ENCODE measurements around the gene DAPK1.

The DAPK1 gene

DNA sequence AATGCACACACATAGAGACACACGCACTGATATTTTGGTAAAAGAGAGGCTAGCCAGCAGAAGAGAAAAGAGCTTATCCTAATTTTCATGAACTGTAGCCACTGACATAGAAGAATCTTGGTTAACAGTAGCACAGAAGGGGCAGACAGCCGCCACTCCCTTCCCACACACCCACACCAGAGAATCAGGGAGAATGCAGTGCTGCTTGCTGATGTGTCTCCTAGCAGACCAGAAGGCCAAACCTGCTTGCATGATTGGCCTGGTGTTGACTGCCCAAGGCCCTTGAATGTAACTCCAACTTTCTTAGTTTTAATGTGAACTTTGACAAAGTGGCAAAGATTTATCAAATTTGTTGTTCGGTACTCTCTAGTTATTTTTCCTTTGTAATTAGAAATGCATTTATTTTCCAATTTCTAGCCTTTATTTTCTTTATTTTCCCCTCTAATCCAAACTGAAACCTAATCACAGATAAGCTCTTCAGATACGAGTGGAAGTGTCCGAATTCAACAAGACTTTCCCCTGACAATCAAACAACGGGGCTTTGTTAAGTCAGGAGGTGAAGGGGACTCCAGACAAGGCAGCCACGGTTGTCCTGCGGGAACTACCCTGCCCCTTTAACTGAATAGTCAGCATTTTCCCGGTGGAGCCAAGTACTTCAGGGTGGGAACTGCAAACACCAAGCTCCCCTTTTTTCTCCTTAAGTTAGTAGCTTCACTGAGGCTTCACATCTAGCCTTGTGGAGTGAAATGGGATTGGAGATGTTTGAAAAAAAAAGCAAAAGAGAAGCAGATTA, 146.3 kb downstream of the DAPK1 start:
- Histone ChIP-seq H3K4me3 (ENCODE audit: low read depth in 1 of 2, low read length in 2 of 2) (no peak overlapping the region), H3K4me1 (ENCODE audit: control insufficient read depth in 1 of 2, insufficient read depth in 2 of 2, low read length in 2 of 2) (no peaks in the 10 kb centered on the region), H3K36me3 (ENCODE audit: control insufficient read depth in 1 of 2, insufficient read depth in 2 of 2, low read length in 2 of 2) (peaks cover 6 to 25% of the 10 kb centered on the region in 2 donors), H3K27me3 (ENCODE audit: control insufficient read depth in 1 of 2, insufficient read depth in 2 of 2, low read length in 2 of 2) (no peaks in the 10 kb centered on the region), H3K9ac (ENCODE audit: low read depth in 1 of 2, low read length in 2 of 2) (no peak overlapping the region), H3K27ac (ENCODE audit: low read depth, low read length) (no peak overlapping the region), H3K9me3 (ENCODE audit: control insufficient read depth in 1 of 2, low read length in 2 of 2) (no peaks in the 10 kb centered on the region)

DNA sequence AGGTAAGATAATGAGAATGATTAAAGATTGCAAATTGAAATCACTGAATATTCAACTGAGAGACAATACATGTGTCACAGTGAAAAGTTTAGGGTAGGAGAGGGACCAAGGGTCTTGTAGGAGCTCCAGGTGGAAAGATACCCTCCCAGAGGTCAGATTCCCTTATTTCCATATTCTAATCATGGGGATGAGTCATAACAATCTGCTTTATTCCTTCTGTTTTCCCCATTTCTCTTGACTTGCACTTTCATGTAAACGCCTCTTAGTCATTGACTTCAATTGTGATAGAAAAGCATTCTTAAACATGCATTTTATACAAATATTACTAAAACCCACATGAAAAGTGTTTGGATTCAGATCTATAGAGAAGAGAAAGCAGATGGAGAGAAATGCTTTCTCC, 147.0 kb downstream of the DAPK1 start:
- Histone ChIP-seq H3K27me3 (ENCODE audit: control insufficient read depth in 1 of 2, insufficient read depth in 2 of 2, low read length in 2 of 2) (no peaks in the 10 kb centered on the region), H3K36me3 (ENCODE audit: control insufficient read depth in 1 of 2, insufficient read depth in 2 of 2, low read length in 2 of 2) (peaks cover 9 to 26% of the 10 kb centered on the region in 2 donors), H3K9ac (ENCODE audit: low read depth in 1 of 2, low read length in 2 of 2) (no peak overlapping the region), H3K4me3 (ENCODE audit: low read depth in 1 of 2, low read length in 2 of 2) (no peak overlapping the region), H3K4me1 (ENCODE audit: control insufficient read depth in 1 of 2, insufficient read depth in 2 of 2, low read length in 2 of 2) (no peaks in the 10 kb centered on the region), H3K9me3 (ENCODE audit: control insufficient read depth in 1 of 2, low read length in 2 of 2) (no peaks in the 10 kb centered on the region), H3K27ac (ENCODE audit: low read depth, low read length) (no peak overlapping the region)

DNA sequence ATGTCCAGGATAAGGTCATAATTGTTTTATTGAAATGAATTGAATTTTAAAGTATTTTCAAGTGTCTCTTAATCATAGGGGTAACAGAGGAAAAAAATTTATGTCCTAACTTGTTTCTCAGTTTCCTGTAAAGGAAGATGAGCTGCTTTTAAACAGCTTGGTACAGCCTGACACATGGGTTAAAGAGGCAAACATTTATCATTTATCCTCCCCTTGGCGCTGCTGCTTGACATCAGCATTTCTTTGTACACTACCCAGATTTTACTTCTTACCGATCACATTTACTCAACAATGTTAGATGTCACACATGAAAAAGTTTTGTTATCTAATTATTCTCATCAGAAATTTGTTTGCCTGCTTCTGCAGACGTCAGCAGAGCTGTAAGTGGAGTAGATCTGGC, 148.9 kb downstream of the DAPK1 start:
- H3K4me1 ChIP-seq (ENCODE audit: control insufficient read depth in 1 of 2, insufficient read depth in 2 of 2, low read length in 2 of 2) = no peaks in the 10 kb centered on the region
- no peaks in the 10 kb centered on the region for H3K9me3 ChIP-seq (ENCODE audit: control insufficient read depth in 1 of 2, low read length in 2 of 2)
- no peak overlapping the region for H3K9ac ChIP-seq (ENCODE audit: low read depth in 1 of 2, low read length in 2 of 2)
- peaks cover 4 to 22% of the 10 kb centered on the region in 2 donors for H3K36me3 ChIP-seq (ENCODE audit: control insufficient read depth in 1 of 2, insufficient read depth in 2 of 2, low read length in 2 of 2)
- no peaks in the 10 kb centered on the region for H3K27me3 ChIP-seq (ENCODE audit: control insufficient read depth in 1 of 2, insufficient read depth in 2 of 2, low read length in 2 of 2)
- no peak overlapping the region for H3K27ac ChIP-seq (ENCODE audit: low read depth, low read length)
- H3K4me3 ChIP-seq (ENCODE audit: low read depth in 1 of 2, low read length in 2 of 2) = no peak overlapping the region

DNA sequence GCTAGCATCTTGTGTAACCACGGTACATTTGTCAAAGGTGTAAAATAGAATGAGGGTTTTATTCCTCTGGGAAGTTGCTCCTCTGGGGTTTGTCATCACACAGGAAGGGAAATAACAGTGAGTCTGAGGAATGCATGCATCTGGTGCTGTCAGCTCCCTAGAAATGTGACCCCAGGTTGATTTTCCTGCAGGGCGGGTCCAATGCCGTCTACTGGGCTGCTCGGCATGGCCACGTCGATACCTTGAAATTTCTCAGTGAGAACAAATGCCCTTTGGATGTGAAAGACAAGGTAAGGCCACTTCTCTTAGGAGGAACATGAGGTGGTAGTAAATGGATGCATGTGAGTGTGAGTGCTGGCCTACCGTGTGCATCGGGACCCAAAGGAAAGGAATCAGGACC, 149.4 kb downstream of the DAPK1 start:
- Histone ChIP-seq H3K27me3 (ENCODE audit: control insufficient read depth in 1 of 2, insufficient read depth in 2 of 2, low read length in 2 of 2) (no peaks in the 10 kb centered on the region), H3K9me3 (ENCODE audit: control insufficient read depth in 1 of 2, low read length in 2 of 2) (no peaks in the 10 kb centered on the region), H3K36me3 (ENCODE audit: control insufficient read depth in 1 of 2, insufficient read depth in 2 of 2, low read length in 2 of 2) (peaks cover 4 to 22% of the 10 kb centered on the region in 2 donors), H3K27ac (ENCODE audit: low read depth, low read length) (no peak overlapping the region), H3K4me1 (ENCODE audit: control insufficient read depth in 1 of 2, insufficient read depth in 2 of 2, low read length in 2 of 2) (no peaks in the 10 kb centered on the region), H3K9ac (ENCODE audit: low read depth in 1 of 2, low read length in 2 of 2) (no peak overlapping the region), H3K4me3 (ENCODE audit: low read depth in 1 of 2, low read length in 2 of 2) (no peak overlapping the region)

DNA sequence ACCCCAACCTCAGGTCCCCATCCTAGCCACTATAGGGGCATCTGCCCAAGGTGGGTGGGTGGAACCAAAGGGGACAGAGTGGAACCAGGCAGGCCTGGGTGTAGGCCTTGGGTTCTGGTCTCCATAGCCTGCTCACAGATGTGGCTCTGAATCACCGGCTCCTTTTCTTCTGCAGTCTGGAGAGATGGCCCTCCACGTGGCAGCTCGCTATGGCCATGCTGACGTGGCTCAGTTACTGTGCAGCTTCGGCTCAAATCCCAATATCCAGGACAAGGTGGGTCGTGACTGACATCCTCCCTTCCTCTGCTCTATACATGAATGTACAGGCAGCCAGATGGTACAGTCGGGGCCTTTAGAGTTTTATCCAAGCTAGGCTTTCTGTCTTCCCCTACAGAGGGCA, 150.9 kb downstream of the DAPK1 start:
- Histone ChIP-seq H3K27me3 (ENCODE audit: control insufficient read depth in 1 of 2, insufficient read depth in 2 of 2, low read length in 2 of 2) (no peaks in the 10 kb centered on the region), H3K36me3 (ENCODE audit: control insufficient read depth in 1 of 2, insufficient read depth in 2 of 2, low read length in 2 of 2) (peaks cover 4 to 22% of the 10 kb centered on the region in 2 donors), H3K4me3 (ENCODE audit: low read depth in 1 of 2, low read length in 2 of 2) (no peak overlapping the region), H3K4me1 (ENCODE audit: control insufficient read depth in 1 of 2, insufficient read depth in 2 of 2, low read length in 2 of 2) (no peaks in the 10 kb centered on the region), H3K27ac (ENCODE audit: low read depth, low read length) (no peak overlapping the region), H3K9me3 (ENCODE audit: control insufficient read depth in 1 of 2, low read length in 2 of 2) (no peaks in the 10 kb centered on the region), H3K9ac (ENCODE audit: low read depth in 1 of 2, low read length in 2 of 2) (no peak overlapping the region)

DNA sequence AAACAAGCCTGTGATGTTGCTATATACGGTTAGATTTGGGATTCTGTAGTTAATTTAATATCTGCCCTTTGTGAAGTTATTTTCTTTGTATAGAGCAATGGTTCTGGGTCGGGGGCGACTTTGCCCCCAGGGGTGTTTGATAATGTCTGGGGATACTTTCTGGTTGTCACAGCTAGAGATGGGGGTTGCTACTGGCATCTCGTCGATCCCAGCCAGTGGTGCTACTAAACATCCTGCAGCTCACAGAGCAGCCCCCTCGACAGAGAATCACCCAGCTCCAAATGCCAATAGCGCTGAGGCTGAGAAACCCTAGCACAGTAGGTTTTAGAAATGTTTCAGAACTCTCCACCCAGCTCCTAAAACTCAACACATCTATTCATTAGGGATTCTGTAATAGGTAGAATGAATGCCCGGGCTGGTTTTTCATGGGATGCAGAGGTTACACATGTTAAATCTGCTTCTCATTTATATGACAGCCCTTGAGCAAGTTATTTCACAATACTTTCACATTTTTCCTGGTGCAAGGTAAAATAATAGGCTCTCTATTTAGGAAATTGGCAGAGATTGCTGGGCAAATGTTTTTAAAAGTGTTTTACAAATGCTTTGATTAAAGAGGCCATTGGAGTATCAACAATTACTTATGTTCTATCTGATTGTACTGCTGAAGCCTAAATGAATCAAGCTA, 153.1 kb downstream of the DAPK1 start:
- H3K27ac ChIP-seq (ENCODE audit: low read depth, low read length) = no peak overlapping the region
- no peaks in the 10 kb centered on the region for H3K27me3 ChIP-seq (ENCODE audit: control insufficient read depth in 1 of 2, insufficient read depth in 2 of 2, low read length in 2 of 2)
- H3K4me1 ChIP-seq (ENCODE audit: control insufficient read depth in 1 of 2, insufficient read depth in 2 of 2, low read length in 2 of 2) = no peaks in the 10 kb centered on the region
- H3K9me3 ChIP-seq (ENCODE audit: control insufficient read depth in 1 of 2, low read length in 2 of 2) = no peaks in the 10 kb centered on the region
- peaks cover 11 to 31% of the 10 kb centered on the region in 2 donors for H3K36me3 ChIP-seq (ENCODE audit: control insufficient read depth in 1 of 2, insufficient read depth in 2 of 2, low read length in 2 of 2)
- H3K9ac ChIP-seq (ENCODE audit: low read depth in 1 of 2, low read length in 2 of 2) = no peak overlapping the region
- no peak overlapping the region for H3K4me3 ChIP-seq (ENCODE audit: low read depth in 1 of 2, low read length in 2 of 2)

DNA sequence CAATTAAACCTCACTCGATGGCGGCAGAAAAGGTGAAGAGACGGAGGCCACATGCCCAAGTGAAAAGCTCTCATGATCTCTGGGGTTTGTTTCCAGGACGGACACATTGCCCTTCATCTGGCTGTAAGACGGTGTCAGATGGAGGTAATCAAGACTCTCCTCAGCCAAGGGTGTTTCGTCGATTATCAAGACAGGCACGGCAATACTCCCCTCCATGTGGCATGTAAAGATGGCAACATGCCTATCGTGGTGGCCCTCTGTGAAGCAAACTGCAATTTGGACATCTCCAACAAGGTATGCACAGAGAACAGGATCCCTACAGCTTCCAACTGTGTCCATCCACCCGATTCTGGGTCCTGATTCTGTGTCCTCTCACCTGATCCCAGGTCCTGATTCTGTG, 153.8 kb downstream of the DAPK1 start:
- peaks cover 11 to 35% of the 10 kb centered on the region in 2 donors for H3K36me3 ChIP-seq (ENCODE audit: control insufficient read depth in 1 of 2, insufficient read depth in 2 of 2, low read length in 2 of 2)
- H3K27ac ChIP-seq (ENCODE audit: low read depth, low read length) = no peak overlapping the region

DNA sequence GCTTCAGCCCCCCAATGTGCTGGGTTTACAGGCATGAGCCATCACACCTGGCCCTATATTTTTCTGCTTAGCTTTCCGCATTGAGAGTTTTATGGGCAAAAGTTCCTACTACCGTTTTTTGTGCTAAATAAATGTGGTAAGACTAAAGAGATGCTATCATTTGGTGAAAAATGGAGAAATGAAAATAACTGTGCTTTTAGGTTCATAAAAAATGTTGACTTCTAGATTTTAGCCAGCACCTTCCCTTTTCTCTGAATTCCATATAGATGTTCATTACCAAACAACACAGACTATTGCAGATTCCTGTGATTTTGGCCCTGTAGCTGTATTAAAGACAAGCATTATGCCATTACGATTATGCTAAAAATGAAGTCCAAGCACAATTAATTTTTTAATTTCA, 156.3 kb downstream of the DAPK1 start:
- no peak overlapping the region for H3K9ac ChIP-seq (ENCODE audit: low read depth in 1 of 2, low read length in 2 of 2)
- H3K9me3 ChIP-seq (ENCODE audit: control insufficient read depth in 1 of 2, low read length in 2 of 2) = no peaks in the 10 kb centered on the region
- no peak overlapping the region for H3K4me3 ChIP-seq (ENCODE audit: low read depth in 1 of 2, low read length in 2 of 2)
- no peaks in the 10 kb centered on the region for H3K4me1 ChIP-seq (ENCODE audit: control insufficient read depth in 1 of 2, insufficient read depth in 2 of 2, low read length in 2 of 2)
- no peaks in the 10 kb centered on the region for H3K27me3 ChIP-seq (ENCODE audit: control insufficient read depth in 1 of 2, insufficient read depth in 2 of 2, low read length in 2 of 2)
- peaks cover 21 to 33% of the 10 kb centered on the region in 2 donors for H3K36me3 ChIP-seq (ENCODE audit: control insufficient read depth in 1 of 2, insufficient read depth in 2 of 2, low read length in 2 of 2)
- H3K27ac ChIP-seq (ENCODE audit: low read depth, low read length) = no peak overlapping the region

More for the DNA sequence above, 153.8 kb downstream of the DAPK1 start:
- Histone ChIP-seq H3K4me3 (ENCODE audit: low read depth in 1 of 2, low read length in 2 of 2) (no peak overlapping the region), H3K4me1 (ENCODE audit: control insufficient read depth in 1 of 2, insufficient read depth in 2 of 2, low read length in 2 of 2) (no peaks in the 10 kb centered on the region), H3K9ac (ENCODE audit: low read depth in 1 of 2, low read length in 2 of 2) (no peak overlapping the region), H3K9me3 (ENCODE audit: control insufficient read depth in 1 of 2, low read length in 2 of 2) (no peaks in the 10 kb centered on the region), H3K27me3 (ENCODE audit: control insufficient read depth in 1 of 2, insufficient read depth in 2 of 2, low read length in 2 of 2) (no peaks in the 10 kb centered on the region)

DNA sequence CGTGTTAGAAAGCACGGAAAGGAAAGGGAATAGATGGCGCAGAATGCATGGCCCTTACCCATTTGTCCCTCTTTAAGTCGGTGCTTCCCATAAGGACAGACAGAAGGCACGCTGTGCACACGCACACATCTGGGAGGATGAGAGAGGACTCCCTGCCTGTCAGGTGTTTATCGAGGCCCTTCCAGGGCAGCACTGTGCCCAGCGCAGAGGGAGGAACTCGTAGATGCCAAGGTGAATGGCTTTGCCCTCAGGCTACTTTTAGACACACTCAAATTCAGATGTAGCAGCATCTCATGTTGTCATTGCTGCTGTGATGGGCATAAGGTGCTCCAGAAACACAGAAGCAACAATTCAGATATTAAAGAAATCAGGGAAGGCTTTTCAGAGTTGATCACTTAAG, 158.1 kb downstream of the DAPK1 start:
- H3K4me3 ChIP-seq (ENCODE audit: low read depth in 1 of 2, low read length in 2 of 2) = no peak overlapping the region
- H3K27ac ChIP-seq (ENCODE audit: low read depth, low read length) = no peak overlapping the region
- H3K9me3 ChIP-seq (ENCODE audit: control insufficient read depth in 1 of 2, low read length in 2 of 2) = no peaks in the 10 kb centered on the region
- H3K4me1 ChIP-seq (ENCODE audit: control insufficient read depth in 1 of 2, insufficient read depth in 2 of 2, low read length in 2 of 2) = no peaks in the 10 kb centered on the region
- H3K9ac ChIP-seq (ENCODE audit: low read depth in 1 of 2, low read length in 2 of 2) = no peak overlapping the region
- no peaks in the 10 kb centered on the region for H3K27me3 ChIP-seq (ENCODE audit: control insufficient read depth in 1 of 2, insufficient read depth in 2 of 2, low read length in 2 of 2)
- H3K36me3 ChIP-seq (ENCODE audit: control insufficient read depth in 1 of 2, insufficient read depth in 2 of 2, low read length in 2 of 2) = peaks cover 20 to 37% of the 10 kb centered on the region in 2 donors

DNA sequence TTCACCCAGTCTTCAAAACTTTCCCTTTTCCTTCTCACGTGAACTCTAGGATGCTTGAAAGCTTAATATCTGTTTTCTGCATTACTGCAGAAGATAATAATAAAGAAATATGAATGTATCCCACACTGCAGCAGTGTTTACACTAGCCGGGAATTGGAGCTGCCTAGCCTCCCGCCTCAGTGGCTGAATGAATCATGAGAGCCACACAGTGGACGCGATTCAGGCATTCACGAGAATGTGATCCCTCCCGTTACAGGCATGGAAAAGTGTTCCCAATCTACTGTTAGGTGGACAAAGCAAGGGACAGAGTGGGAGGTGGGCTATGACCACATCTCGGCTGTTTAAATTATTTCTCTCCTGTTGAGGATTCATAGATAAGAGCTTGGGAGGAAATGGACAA, 158.8 kb downstream of the DAPK1 start:
- Histone ChIP-seq H3K9ac (ENCODE audit: low read depth in 1 of 2, low read length in 2 of 2) (no peak overlapping the region), H3K9me3 (ENCODE audit: control insufficient read depth in 1 of 2, low read length in 2 of 2) (no peaks in the 10 kb centered on the region), H3K27me3 (ENCODE audit: control insufficient read depth in 1 of 2, insufficient read depth in 2 of 2, low read length in 2 of 2) (no peaks in the 10 kb centered on the region), H3K4me1 (ENCODE audit: control insufficient read depth in 1 of 2, insufficient read depth in 2 of 2, low read length in 2 of 2) (no peaks in the 10 kb centered on the region), H3K27ac (ENCODE audit: low read depth, low read length) (no peak overlapping the region), H3K36me3 (ENCODE audit: control insufficient read depth in 1 of 2, insufficient read depth in 2 of 2, low read length in 2 of 2) (peaks cover 20 to 35% of the 10 kb centered on the region in 2 donors), H3K4me3 (ENCODE audit: low read depth in 1 of 2, low read length in 2 of 2) (no peak overlapping the region)
